GM18508 (cell line): Measurements from ENCODE around the gene DPYD.

Source experiments
- ATAC-seq: cut with Tn5 transposase; IDR thresholded peaks from one replicate; pipeline ENCODE4 v1.9.1; 2021; ENCODE audit warnings: moderate number of reproducible peaks; ENCODE audit not compliant: insufficient read depth, unreplicated experiment

The DPYD gene

GRCh38 chr1:97500760-97501159, 420.1 kb downstream of the DPYD start:
- ATAC-seq: no peak

DNA sequence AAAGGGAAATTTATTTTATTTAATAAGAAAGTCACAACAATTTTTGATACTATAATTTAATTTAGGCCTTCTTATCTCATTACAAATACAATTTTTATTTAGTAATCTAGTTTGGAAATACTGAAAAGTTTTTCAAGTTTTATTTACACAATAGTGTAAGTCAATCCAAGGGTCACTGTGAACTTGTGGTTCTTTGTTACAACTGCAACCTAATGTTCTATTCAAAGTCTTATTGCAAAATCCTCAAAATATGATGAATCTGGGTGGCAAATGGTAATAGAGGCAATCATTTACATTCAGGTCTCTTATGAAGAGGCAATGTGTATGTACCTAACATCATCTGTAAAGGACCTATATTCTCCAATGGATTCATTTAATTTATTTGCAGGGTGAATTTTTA, 421.2 kb downstream of the DPYD start:
- no peak for ATAC-seq

GRCh38 chr1:97489834-97490233, 431.0 kb downstream of the DPYD start:
- no peak for ATAC-seq

DNA sequence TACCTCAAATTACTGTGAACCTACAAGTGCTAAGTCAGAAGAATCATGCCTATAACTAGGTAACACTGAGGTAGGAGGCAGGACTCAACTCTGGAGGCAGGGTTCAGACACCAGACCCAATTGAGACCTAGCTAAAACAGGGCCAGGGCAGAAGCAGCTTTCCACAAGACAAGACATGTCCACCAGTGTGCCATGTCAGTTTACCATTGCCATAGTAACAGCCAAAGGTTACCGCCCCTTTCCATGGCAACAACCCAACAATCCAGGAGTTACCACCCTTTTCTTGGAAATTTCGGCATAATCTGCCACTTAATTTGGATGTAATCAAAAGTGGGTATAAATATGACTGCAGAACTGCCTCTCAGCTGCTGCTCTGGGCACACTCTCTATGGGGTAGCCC, 432.3 kb downstream of the DPYD start:
- no peak for ATAC-seq

DNA sequence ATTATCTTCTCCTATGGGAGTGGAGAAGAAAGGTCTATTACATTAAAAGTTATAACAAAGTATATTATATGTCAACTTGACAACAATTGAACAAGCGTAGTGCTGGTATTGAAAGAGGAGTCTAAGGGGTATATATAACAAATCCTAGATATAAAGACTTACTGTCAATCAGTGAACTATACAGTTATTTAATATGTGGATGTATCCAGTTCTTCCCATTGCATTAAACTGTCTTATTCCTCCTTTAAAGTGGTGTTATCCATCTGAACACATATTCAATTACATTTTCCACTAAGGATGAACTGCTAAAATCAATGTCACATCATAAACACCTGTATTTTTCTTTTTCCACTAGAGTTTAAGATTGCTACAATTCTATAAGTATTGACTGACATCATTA, 438.8 kb downstream of the DPYD start:
- ATAC-seq: no peak

DNA sequence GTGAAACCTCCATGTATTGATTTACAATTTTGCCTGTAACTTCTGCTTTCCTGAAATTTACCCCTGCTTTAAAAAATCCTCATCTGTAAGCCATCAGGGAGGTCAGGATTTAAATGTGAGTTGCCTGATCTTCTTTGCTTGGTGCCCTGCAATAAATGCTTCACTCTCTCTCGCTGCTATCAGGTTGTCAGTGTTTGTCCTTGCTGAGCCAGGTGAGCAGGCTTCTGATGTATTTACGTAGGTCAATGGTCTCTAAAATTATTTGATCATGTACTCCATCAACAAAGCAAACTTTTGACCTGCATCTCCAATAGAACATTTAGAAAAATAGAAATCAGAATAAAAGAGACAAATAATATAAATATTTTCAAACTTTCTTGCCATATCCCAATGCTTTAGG, 453.4 kb downstream of the DPYD start:
- ATAC-seq: no peak

DNA sequence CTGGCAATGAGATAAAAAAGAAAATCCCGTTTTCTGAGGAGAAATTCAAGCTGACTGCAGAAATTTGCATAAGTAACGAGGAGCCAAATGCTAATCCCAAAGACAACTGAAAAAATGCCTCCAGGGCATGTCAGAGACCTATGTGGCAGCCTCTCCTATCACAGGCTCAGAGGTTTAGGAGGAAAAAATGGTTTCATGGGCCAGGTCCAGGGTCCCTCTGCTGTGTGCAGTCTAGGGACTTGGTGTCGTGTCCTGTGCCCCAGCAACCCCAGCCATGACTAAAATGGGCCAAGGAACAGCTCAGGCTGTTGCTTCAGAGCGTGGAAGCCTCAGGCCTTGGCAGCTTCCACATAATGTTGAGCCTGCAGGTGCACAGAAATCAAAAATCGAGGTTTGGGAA, 456.5 kb downstream of the DPYD start:
- no peak for ATAC-seq

- peak; percentile 96 for ATAC-seq
These were observed 459.1 kb downstream of the DPYD start for GRCh38 chr1:97461782-97462181.

GRCh38 chr1:97457446-97458089, 463.3 kb downstream of the DPYD start:
- no peak for ATAC-seq

DNA sequence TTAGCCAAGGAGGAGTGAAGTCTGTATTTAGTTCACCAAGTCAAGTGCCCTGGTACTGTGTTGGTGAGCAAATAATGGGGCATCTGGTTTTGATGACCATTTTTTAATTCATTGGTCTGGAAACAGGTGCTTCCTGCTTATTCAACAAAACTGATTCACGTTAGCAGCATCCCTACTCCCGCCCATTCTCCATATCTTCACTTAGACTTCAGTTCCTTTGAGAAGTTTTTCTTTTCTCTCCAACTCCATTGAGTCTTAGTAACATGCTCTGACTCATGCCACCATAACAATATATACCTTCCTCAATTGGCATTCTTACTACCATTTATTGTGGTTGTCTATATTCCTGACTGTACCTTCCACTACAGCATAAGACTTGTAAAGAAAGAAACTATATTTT, 468.9 kb downstream of the DPYD start:
- ATAC-seq: no peak

DNA sequence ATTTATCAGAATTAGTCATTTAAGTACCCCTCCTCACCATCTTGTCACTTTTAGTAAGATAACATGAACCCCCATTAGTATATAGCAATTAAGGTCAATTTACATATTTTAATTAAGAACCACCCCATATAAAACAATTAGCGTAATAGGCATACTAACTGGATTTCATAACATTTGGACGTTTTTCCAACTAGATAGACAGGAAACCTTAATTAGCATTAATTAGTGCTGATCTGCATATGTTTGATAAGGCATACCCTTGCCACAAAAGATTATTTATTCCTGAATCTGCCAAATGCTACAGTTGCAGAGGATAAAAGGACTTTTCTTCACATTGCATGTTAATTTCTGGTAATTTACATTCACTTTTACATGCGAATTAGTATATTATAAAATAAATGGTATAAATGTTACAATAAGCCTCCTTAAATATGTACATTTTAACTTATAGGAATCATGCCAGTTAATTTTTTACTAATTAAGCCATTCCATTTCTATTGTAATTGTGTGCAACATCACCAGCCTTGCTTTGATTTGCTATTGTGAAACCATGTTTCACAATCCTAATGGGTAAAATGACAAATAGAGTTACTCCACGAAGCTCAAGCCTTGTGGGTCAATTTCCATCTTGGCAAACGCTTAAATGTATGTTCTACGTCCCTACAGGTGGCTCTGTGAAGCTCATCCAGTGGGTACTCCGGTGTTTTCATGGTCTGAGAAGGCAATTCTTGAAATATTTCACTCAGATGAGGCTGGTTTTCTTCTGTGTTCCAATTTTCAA, 469.6 kb downstream of the DPYD start:
- ATAC-seq: no peak

GRCh38 chr1:97441966-97442365, 478.9 kb downstream of the DPYD start:
- no peak for ATAC-seq

DNA sequence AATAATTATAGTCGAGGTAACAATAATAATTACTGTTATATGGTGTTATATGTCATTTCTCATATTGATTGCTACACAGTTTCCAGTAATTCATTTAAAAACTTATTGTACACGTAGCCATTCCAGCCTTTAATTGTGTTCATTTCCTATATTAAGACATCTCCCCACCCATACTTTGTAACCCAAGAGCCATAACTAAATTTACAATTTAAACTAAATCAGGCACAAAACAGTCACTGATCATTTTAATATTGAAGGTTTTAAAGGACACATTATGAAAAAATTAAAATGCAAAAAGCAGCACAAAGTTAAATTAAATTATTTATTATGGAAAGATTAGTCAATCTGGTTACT, 487.0 kb downstream of the DPYD start:
- no peak for ATAC-seq

DNA sequence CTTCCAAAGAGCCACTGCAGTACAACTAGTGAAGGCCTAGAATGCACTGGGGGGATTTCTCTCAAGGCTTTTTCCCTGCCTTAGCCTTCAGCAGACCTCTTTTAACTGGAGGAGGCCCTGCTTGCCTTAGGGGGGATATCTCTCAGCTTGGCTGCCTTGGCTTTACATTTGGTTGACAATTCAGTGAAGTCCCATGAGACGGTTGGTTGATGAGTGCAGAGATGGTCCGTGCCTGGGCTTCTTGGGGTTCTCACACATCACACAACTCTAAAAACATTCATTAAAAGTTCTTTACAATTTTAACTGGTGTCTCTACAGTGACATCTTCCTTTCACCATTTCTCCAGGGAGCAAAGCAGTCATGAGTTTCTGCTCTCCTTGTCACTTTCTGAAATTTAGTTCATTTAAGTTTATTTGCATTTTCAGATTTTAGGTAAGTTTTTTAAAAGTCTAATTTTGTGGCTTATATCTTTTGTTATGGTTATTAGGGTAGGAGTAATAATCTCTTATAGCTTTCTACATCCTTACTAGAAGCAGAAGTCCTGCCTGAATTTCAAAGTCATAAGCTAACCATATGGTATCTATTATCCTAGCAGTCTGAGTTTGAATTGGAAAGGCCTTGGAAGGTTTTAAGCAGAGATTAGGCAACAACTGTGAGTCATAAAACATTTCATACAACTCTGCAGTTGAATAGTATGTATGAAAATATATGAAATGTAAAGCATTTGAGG, 487.6 kb downstream of the DPYD start:
- ATAC-seq: no peak

GRCh38 chr1:97427371-97427770, 493.5 kb downstream of the DPYD start:
- no peak for ATAC-seq

DNA sequence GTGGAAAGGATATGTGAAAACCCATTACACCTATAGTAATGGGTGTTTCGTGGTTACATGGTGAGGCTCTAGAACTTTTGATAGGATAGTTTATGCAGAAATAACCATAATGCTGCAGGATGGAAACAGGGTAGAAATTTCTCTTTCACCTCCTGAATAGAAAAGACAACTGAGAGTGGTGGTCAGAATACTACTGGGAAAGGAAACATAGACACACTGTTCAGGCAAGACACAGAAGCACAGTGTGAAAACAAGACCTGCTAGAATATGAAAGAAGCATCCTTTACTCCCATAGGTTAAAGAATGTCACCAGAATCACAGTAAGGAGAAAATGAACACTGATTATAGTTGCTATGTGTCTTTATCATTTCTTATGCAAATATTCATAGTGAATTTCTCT, 496.6 kb downstream of the DPYD start:
- ATAC-seq: peak; percentile 55

GRCh38 chr1:97423403-97423802, 497.4 kb downstream of the DPYD start:
- no peak for ATAC-seq

DNA sequence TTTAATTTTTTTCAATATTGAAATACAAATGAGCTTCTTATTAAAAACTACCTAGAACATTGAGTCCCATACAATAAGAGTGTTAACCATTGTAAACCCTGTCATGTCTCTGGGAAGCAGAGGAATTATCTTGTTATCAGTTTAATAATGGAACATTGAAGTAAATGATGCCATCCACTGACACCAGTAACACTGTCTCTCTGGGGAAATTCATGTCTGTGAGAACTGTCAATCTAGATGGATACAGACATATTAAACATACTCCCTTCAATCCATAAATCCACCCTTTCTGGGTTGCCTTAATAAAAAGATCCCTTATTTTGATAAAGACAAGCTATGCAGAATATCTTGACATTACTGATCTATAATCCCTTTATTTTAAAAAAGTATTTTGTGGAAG, 503.2 kb downstream of the DPYD start:
- no peak for ATAC-seq

- no peak for ATAC-seq
These were observed 506.0 kb downstream of the DPYD start for GRCh38 chr1:97414682-97415312.

- ATAC-seq: no peak
These were observed 508.1 kb downstream of the DPYD start for GRCh38 chr1:97412737-97413136.

DNA sequence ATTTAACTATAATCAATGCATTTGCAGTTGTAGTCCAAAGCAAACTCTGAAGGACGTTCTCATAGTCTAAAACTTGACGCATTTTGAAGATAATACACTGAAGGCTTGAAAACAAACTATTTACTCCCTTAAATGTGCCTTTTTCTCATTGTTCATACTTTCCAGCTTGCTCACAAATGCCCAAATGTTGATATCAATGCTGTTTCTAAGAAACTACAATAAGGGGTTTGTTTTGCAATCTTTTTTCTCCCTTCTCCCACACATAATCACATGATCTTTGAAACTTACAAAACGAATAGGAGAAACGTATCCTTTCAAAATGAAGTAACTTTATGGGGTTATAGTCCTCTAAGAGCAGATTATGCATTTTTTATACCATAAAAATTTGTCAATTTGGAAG, 508.7 kb downstream of the DPYD start:
- no peak for ATAC-seq
